GM18873 (cell line): ENCODE data around the gene PINK1.

ENCODE experiments used
- ATAC-seq: cut with Tn5 transposase; IDR thresholded peaks from one replicate; pipeline ENCODE4 v1.9.1; 2021; ENCODE audit warnings: mild to moderate bottlenecking, moderate library complexity, moderate number of reproducible peaks; ENCODE audit not compliant: unreplicated experiment, low FRiP score

Gene PINK1

GRCh38 chr1:20641975-20642374, 8.7 kb downstream of the PINK1 start:
- no peak for ATAC-seq

- ATAC-seq, result no peak
Measured at GRCh38 chr1:20643080-20643479, 9.8 kb downstream of the PINK1 start.

GRCh38 chr1:20644416-20644815, 11.2 kb downstream of the PINK1 start:
- no peak for ATAC-seq

DNA sequence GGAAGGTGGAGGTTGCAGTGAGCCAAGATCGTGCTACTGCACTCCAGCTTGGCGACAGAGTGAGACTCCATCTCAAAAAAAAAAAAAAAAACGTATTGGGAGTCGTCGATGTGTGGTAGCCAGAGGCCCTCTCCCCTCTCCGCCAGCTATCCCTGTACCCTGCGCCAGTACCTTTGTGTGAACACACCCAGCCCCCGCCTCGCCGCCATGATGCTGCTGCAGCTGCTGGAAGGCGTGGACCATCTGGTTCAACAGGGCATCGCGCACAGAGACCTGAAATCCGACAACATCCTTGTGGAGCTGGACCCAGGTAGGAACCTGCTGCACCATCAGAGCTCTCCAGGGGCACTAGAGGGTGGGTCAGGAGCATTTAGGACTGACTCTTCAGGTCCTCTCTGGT, 12.2 kb downstream of the PINK1 start:
- ATAC-seq, result no peak

DNA sequence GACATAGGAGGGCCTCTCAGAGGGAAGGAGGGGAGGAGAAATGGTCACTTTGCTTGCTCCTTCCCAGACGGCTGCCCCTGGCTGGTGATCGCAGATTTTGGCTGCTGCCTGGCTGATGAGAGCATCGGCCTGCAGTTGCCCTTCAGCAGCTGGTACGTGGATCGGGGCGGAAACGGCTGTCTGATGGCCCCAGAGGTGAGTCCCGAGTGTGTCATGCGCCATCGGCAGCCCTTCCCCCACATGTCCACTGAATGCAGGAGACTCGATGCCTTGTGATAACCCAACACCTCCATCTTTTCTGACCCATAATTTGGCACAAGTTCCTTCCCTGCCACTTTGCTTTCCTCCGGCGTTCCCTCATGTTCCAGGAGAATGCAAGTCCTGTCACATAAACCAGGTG, 15.2 kb downstream of the PINK1 start:
- ATAC-seq, result no peak

DNA sequence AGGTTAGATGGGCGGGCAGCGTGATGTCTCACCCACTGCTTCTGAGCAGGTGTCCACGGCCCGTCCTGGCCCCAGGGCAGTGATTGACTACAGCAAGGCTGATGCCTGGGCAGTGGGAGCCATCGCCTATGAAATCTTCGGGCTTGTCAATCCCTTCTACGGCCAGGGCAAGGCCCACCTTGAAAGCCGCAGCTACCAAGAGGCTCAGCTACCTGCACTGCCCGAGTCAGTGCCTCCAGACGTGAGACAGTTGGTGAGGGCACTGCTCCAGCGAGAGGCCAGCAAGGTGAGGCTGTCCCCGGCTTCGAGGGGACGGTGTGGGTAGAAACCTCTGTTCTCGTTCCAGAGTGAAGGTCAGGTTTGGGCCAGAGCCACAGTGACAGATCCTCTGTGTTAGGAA, 15.7 kb downstream of the PINK1 start:
- ATAC-seq, result no peak

- ATAC-seq, result no peak
Measured at GRCh38 chr1:20652300-20652699, 19.0 kb downstream of the PINK1 start.

GRCh38 chr1:20654104-20654690, 20.9 kb downstream of the PINK1 start:
- ATAC-seq, result no peak

GRCh38 chr1:20657024-20657423, 23.8 kb downstream of the PINK1 start:
- no peak for ATAC-seq

- ATAC-seq, result no peak
Measured at GRCh38 chr1:20658166-20658915, 25.1 kb downstream of the PINK1 start.

DNA sequence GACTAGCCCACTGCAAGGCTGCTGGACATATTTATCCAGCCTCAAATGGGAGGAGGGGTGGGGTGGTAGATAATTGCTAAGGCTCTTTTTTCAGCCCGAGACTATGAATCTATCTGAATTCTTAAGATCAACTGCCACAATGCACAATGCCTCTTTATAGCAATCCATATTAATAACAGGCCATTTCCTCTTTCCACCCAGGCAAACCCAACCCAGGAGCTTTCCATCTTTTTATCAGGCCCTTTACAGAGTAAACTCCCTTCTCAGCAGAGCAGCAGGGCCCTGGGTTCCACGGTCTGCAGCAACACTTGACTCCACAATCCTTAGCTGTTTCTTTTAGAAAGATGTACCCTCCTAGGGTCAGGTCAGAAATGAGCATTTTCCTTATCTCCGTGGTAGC, 27.1 kb downstream of the PINK1 start:
- ATAC-seq, result no peak

DNA sequence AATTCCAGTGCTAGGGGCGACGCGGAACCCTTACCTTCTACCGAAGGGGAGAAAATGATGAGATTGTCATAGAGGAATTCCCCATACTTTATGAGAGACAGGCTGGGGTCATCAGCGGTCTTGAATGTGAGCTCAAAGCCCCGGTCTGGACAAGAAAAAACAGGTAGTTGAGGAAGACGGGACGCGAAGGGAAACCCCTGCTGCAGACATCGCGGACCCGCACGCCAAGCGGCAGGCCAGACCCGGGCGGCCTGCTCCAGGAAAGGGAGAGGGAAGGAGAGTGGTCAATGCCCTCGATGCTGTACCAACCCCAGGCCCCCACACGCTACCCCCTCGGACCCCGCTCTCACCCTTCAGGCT, 27.6 kb downstream of the PINK1 start:
- no peak for ATAC-seq

DNA sequence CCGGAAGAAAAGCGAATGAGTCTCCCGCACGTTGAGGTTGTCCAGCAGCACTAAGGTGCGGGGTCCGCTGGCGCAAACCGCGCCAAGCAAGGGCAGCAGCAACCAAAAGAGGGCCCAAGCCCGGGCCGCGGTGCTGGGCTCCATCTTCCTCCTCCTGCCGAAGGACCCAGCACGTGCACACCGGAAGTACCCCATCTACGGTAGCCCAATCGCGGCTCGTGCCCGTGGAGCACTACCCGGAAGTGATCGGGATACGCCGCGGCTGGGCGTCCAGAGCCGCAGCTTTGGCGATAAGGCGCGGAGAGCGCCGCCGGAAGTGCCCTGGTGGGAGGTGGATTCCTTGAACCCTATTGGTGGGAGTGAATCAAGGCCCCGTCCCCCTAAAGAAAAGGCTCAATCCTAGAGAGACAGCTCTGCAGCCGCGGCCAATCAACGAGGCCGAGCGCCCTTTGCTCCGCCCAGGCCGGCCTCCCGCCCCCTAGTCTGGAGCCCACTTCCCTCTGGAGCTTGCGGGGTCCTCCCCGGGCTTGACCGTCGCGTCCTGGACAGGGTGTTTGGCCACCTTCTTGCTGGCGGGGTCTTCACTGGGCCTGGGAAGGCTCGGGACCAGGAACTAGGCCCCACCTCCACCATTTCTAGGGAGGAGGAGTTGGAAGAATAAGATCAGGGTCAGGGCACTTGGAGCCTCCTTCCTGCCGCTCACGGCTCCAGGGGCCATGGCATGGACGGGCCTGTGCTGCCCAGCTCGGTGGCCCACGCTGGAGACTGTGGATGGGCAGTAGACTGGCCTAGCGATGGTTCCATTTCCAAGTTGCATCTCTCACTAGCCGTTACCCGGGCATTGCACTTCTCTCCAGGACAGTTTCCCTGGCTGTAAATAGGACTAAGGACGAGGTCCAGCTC, 28.2 kb downstream of the PINK1 start, which contains the start of gene DDOST:
DDOST (minus strand) TSS at position 163 of the 903 bp plus-strand sequence; CDS start at position 144, 19 bp downstream.
- peak; percentile 94 for ATAC-seq

DNA sequence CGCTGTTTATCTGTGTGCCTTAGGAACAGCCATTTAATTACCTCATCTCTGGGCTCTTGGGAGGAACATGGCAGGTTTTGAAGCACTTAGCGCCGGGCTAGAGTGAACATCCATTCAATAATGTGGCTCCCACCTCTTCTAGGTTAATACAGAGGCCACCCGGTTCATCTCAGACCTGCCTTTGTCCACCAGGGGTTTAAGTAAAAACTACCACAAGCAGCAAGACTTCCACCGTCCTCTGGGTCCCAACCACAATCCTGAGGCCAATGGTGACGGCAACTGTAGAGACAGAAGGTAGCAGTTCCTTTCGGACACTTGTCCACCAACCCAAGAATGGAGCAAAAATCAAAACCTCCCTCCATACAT, 28.8 kb downstream of the PINK1 start:
- no peak for ATAC-seq

GRCh38 chr1:20663365-20663764, 30.1 kb downstream of the PINK1 start:
- no peak for ATAC-seq

- ATAC-seq, result no peak
Measured at GRCh38 chr1:20663969-20664715, 30.9 kb downstream of the PINK1 start.

DNA sequence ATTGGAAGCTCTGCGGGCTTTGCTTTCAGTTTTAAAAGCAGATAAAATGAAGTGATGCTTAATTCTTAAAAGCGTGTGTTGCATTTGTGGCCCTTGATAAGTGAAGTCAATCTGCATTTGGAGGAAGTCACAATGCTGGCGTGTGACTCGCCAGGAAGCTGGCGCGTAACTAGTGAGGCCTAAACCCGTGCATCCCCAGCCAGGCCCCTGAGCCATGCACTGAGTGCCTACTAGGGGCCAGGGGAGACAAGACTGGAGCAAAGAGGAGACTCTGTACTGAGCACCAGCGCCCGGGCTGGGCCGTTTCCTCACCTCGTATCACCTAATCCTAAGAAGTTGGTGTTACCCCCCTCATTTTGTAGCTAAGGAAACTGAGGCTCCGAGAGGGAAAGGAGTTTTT, 32.5 kb downstream of the PINK1 start:
- ATAC-seq, result no peak

- no peak for ATAC-seq
Measured at GRCh38 chr1:20666146-20666545, 32.9 kb downstream of the PINK1 start.

DNA sequence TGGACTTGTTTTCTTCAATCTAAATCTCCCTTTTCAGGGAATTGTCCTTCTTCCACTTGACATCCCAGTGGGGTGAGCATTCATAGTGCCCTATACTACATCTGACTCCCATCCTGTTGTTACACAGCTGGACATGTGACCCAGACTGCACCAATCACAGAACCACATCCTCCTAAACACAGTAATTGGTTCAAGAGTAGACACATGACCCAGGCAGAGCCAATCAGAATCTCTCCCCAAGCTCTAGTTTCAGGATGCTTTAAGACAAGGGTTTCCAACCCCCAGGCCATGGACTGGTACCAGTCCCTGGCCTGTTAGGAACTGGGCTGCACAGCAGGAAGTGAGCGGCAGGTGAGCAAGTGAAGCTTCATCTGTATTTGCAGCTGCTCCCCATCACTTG, 33.5 kb downstream of the PINK1 start:
- no peak for ATAC-seq

GRCh38 chr1:20668581-20668980, 35.3 kb downstream of the PINK1 start:
- ATAC-seq, result no peak

DNA sequence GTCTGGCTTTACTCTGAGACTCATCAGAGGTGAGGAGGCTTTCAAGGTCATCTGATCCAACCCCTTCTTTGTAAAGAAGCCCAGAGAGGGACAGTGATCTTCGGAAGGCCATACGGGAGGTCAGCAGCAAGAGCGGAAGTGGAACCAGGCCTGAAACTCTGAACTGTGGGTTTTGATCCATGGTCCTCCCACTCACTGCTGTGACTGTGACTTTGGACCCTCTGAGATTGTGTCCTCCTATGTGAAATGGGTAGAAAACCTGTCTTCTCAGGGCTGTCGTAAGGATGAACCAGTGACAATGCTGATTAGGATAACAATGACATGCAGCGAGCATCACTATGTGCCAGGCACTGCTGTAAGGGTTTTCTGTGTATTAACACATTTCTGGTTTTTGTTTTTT, 37.7 kb downstream of the PINK1 start:
- no peak for ATAC-seq
